ENCODE measurements around the gene PODXL. TPM values are rescaled to one million over a fixed set of nuclear protein-coding genes. Genes with fewer than 3 reads are reported as not detected.

PODXL gene
- total and polyA plus RNA-seq, 8 donors, result 2.9 to 241 (median 13.8) TPM

GRCh38 chr7:131500357-131500756 is 56.1 kb downstream of the PODXL start:
- intact Hi-C loops (cut with DNase I; ENCODE audit: low total_unique reads), result no loop called here
- no peak for TF ChIP-seq EP300 (IDR thresholded peaks at IDR 0.05)
- no peak for TF ChIP-seq CTCF (IDR thresholded peaks at IDR 0.05)
- TF ChIP-seq POLR2AphosphoS5 (IDR thresholded peaks at IDR 0.05), result no peak
- TF ChIP-seq POLR2A (IDR thresholded peaks at IDR 0.05), result no peak
- H3K9me3 ChIP-seq, result no peaks in the 10 kb centered on the region
- no peak for DNase-seq
- no peak overlapping the region for H3K4me3 ChIP-seq
- H3K27me3 ChIP-seq, result no peaks in the 10 kb centered on the region
- H3K36me3 ChIP-seq, result peaks cover 0 to 28% (median 23%) of the 10 kb centered on the region in 4 donors
- no peak overlapping the region for H3K27ac ChIP-seq
- 93 to 100% (median 95%) methylated on average over 1 of the region's 1 CpG for WGBS, 5 donors
- peaks cover 9 to 35% (median 20%) of the 10 kb centered on the region in 4 donors for H3K4me1 ChIP-seq

GRCh38 chr7:131499801-131500200 is 56.6 kb downstream of the PODXL start:
- Histone ChIP-seq H3K4me1 (peaks cover 9 to 35% (median 20%) of the 10 kb centered on the region in 4 donors), H3K27me3 (no peaks in the 10 kb centered on the region), H3K9me3 (no peaks in the 10 kb centered on the region), H3K4me3 (no peak overlapping the region), H3K36me3 (peaks cover 0 to 28% (median 23%) of the 10 kb centered on the region in 4 donors), H3K27ac (no peak overlapping the region)
- TF ChIP-seq EP300 (IDR thresholded peaks at IDR 0.05) (no peak), POLR2A (IDR thresholded peaks at IDR 0.05) (no peak), POLR2AphosphoS5 (IDR thresholded peaks at IDR 0.05) (no peak), CTCF (IDR thresholded peaks at IDR 0.05) (no peak)
- no peak for DNase-seq
- 92 to 97% (median 95%) methylated on average over 6 of the region's 6 CpGs for WGBS, 5 donors
- intact Hi-C loops (cut with DNase I; ENCODE audit: low total_unique reads), result no loop called here

- WGBS, 5 donors, result 74 to 92% (median 86%) methylated on average over 4 of the region's 4 CpGs
- H3K36me3 ChIP-seq, result peaks cover 0 to 28% (median 23%) of the 10 kb centered on the region in 4 donors
- no peak for DNase-seq
- peaks cover 8 to 27% (median 16%) of the 10 kb centered on the region in 4 donors for H3K4me1 ChIP-seq
- H3K9me3 ChIP-seq, result no peaks in the 10 kb centered on the region
- intact Hi-C loops (cut with DNase I; ENCODE audit: low total_unique reads), result no loop called here
- H3K27ac ChIP-seq, result peak overlapping the region in 4 of 5 donors; percentile 8 to 71 (median 52)
- H3K27me3 ChIP-seq, result no peaks in the 10 kb centered on the region
- no peak overlapping the region for H3K4me3 ChIP-seq
- TF ChIP-seq POLR2AphosphoS5 (IDR thresholded peaks at IDR 0.05), result peak in 2 of 3 donors; percentile 25 to 38
- TF ChIP-seq POLR2A (IDR thresholded peaks at IDR 0.05), result no peak
Observed at GRCh38 chr7:131498237-131498885, 58.1 kb downstream of the PODXL start.

GRCh38 chr7:131497454-131497853 is 59.0 kb downstream of the PODXL start:
- Histone ChIP-seq H3K27ac (peak overlapping the region in 3 of 5 donors; percentile 24 to 71 (median 58)), H3K4me1 (peaks cover 0 to 18% (median 9%) of the 10 kb centered on the region in 4 donors), H3K27me3 (no peaks in the 10 kb centered on the region), H3K4me3 (no peak overlapping the region), H3K9me3 (no peaks in the 10 kb centered on the region), H3K36me3 (peaks cover 0 to 28% (median 23%) of the 10 kb centered on the region in 4 donors)
- peak in 1 of 2 donors; percentile 59 for DNase-seq
- intact Hi-C loops (cut with DNase I; ENCODE audit: low total_unique reads), result no loop called here
- 57 to 76% (median 70%) methylated on average over 4 to 7 of the region's 7 CpGs for WGBS, 5 donors
- TF ChIP-seq EP300 (IDR thresholded peaks at IDR 0.05) (no peak), POLR2AphosphoS5 (IDR thresholded peaks at IDR 0.05) (no peak), POLR2A (IDR thresholded peaks at IDR 0.05) (no peak), CTCF (IDR thresholded peaks at IDR 0.05) (no peak)
